ENCODE results near the gene HSPD1.
"Not testable (repeated sequence)": the region's sequence is repeated elsewhere in the genome, so short reads cannot be mapped to it uniquely, and the experiment has no call there.

HSPD1 gene

GRCh38 chr2:197495433-197496134 lies 4.1 kb downstream of the HSPD1 start:
- no peak for DNase-seq

GRCh38 chr2:197487385-197487784 lies 12.3 kb downstream of the HSPD1 start:
- no peak for DNase-seq

GRCh38 chr2:197486175-197486574 lies 13.5 kb downstream of the HSPD1 start:
- peak; percentile 11 for DNase-seq

GRCh38 chr2:197484248-197484647 lies 15.4 kb downstream of the HSPD1 start:
- DNase-seq, result not testable (repeated sequence)

GRCh38 chr2:197480165-197481036 lies 19.2 kb downstream of the HSPD1 start:
- DNase-seq, result no peak

GRCh38 chr2:197477797-197478196 lies 21.8 kb downstream of the HSPD1 start:
- DNase-seq, result no peak

- DNase-seq, result no peak
Measured at GRCh38 chr2:197472166-197472565, 27.5 kb downstream of the HSPD1 start.

GRCh38 chr2:197464175-197464574 lies 35.5 kb downstream of the HSPD1 start:
- no peak for DNase-seq

GRCh38 chr2:197461057-197461456 lies 38.6 kb downstream of the HSPD1 start:
- DNase-seq, result no peak

- DNase-seq, result peak; percentile 34
Measured at GRCh38 chr2:197460649-197461048, 39.0 kb downstream of the HSPD1 start.

- DNase-seq, result no peak
Measured at GRCh38 chr2:197455428-197455827, 44.2 kb downstream of the HSPD1 start.

- DNase-seq, result no peak
Measured at GRCh38 chr2:197454923-197455322, 44.7 kb downstream of the HSPD1 start.

GRCh38 chr2:197453914-197454398 lies 45.7 kb downstream of the HSPD1 start:
- DNase-seq, result peak; percentile 84

- DNase-seq, result peak; percentile 100
Measured at GRCh38 chr2:197453123-197453913, 46.3 kb downstream of the HSPD1 start, which contains the start of gene COQ10B. TSS of gene COQ10B (plus strand) at chr2:197453552. CDS start at chr2:197453561, 9 bp downstream.

- no peak for DNase-seq
Measured at GRCh38 chr2:197452754-197453122, 46.9 kb downstream of the HSPD1 start.

GRCh38 chr2:197450935-197451358 lies 48.7 kb downstream of the HSPD1 start:
- DNase-seq, result peak; percentile 13

- DNase-seq, result no peak
Measured at GRCh38 chr2:197450465-197450864, 49.2 kb downstream of the HSPD1 start.

GRCh38 chr2:197446844-197447243 lies 52.8 kb downstream of the HSPD1 start:
- no peak for DNase-seq

GRCh38 chr2:197445746-197446145 lies 53.9 kb downstream of the HSPD1 start:
- no peak for DNase-seq

GRCh38 chr2:197442857-197443256 lies 56.8 kb downstream of the HSPD1 start:
- DNase-seq, result no peak

GRCh38 chr2:197437380-197437779 lies 62.3 kb downstream of the HSPD1 start:
- no peak for DNase-seq
